Stomach (tissue), 9 donors: Measurements from ENCODE around the gene C1QTNF5. TPM values are rescaled to one million over a fixed set of nuclear protein-coding genes. Genes with fewer than 3 reads are reported as not detected.

ENCODE experiments used
- DNase-seq, 2 donors: peaks; one replicate each; pipeline versions ENCODE4 v3.0.0 to v3.0.0-alpha.2; 2013 to 2019
- H3K27ac ChIP-seq, 5 donors: fragments of 200-600 bp in 4 of 5; sonication (generic) in 4 of 5; one replicate each; pipeline ENCODE4 v1.5.1; 2013 to 2019; ENCODE audit warnings: mild to moderate bottlenecking in 1 of 5, moderate library complexity in 1 of 5
- H3K27me3 ChIP-seq, 3 donors: fragments of 200-600 bp; sonication (generic); one replicate each; pipeline ENCODE4 v1.5.1; 2017 to 2019; ENCODE audit warnings: mixed run types in 1 of 3
- H3K36me3 ChIP-seq, 4 donors: fragments of 200-600 bp; sonication (generic); 1 replicate in 3 of 4; 2 replicates in 1 of 4; pipeline ENCODE4 v1.5.1; 2016 to 2019
- H3K4me1 ChIP-seq, 4 donors: fragments of 200-600 bp; sonication (generic); one replicate each; pipeline ENCODE4 v1.5.1; 2016 to 2019
- H3K4me3 ChIP-seq, 4 donors: fragments of 200-600 bp; sonication (generic) in 3 of 4; one replicate each; pipeline ENCODE4 v1.5.1; 2016 to 2019; ENCODE audit warnings: mild to moderate bottlenecking in 1 of 4
- H3K9me3 ChIP-seq, 4 donors: fragments of 200-600 bp; sonication (generic); one replicate each; pipeline ENCODE4 v1.5.1; 2016 to 2019
- EP300 ChIP-seq: sonication (generic); formaldehyde crosslinking; IDR thresholded peaks from one replicate; pipeline ENCODE4 v1.6.1; 2017; ENCODE audit warnings: antibody characterized with exemption
- POLR2A ChIP-seq, 4 donors: fragments of 450-650 bp; IDR thresholded peaks; one replicate each; pipeline ENCODE4 v1.6.1; 2016; ENCODE audit warnings: antibody characterized with exemption in 4 of 4, control low read depth in 2 of 4, mild to moderate bottlenecking in 1 of 4, moderate library complexity in 1 of 4
- POLR2AphosphoS5 ChIP-seq, 3 donors: sonication (generic); formaldehyde crosslinking; IDR thresholded peaks; one replicate each; pipeline ENCODE4 v1.6.1; 2016; ENCODE audit warnings: antibody characterized with exemption in 3 of 3
- WGBS, 5 donors: extraction: QIAGEN DNeasy Blood & Tissue Kit in 3 of 5; methylation state at CpG; one replicate each; pipeline versions ENCODE4 v1.1.5 to v1.1.7; 2013 to 2018; 5-methylcytosine and 5-hydroxymethylcytosine counted together
- intact Hi-C: fragments of 100-400 bp; cut with DNase I; formaldehyde crosslinking; loops from one replicate; pipeline ENCODE4 v1.15.1; 2023; ENCODE audit warnings: low total_unique reads
- polyA plus RNA-seq, 3 donors: library from polyadenylated mRNA; stranded (reverse); fragments of 200-250 nt; gene quantifications; one replicate each; pipeline ENCODE4 v1.2.3, GENCODE V29; 2013
- total RNA-seq, 5 donors: library from RNA; depleted of rRNA; stranded (reverse); fragments of >200 nt; gene quantifications; one replicate each; pipeline versions ENCODE4 v1.1.0 to v1.2.3, GENCODE V29; 2014 to 2016
- TF ChIP-seq, protein P1 (sequence below), 7 experiments: fragments of 450-650 bp in 4 of 7; fragments of 200-600 bp in 3 of 7; sonication (generic) in 3 of 7; IDR thresholded peaks; one replicate each; pipeline ENCODE4 v1.5.1; 2016 to 2019; ENCODE audit warnings: antibody characterized with exemption in 7 of 7, control low read depth in 2 of 7, mild to moderate bottlenecking in 1 of 7
- donor health status: healthy with polysubstance abuse.
- donor health status: Bipolar disorder and iron deficiency.
- donor health status: healthy.

C1QTNF5 gene
- total and polyA plus RNA-seq, 8 donors: 11.4 to 169 (median 19.0) TPM

DNA sequence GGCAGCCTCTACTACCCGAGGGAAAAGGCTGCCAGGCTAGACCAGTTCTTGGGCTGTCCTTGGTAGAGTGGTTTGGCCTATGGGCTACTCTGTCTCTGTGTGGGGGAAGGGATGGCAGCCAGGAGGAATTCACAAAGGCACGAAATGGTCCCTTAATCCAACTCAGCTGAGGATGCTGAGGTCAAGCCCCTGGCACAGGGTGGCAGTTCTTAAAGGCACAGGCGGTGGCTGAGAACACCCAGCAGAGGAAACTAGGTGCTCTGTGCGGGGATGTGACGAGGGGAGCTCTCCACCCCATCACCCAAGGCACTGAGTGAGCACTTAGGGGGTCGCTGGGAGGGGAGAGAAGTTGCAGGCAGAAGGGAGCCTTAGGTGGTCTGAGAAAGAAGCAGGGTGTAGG is 5.9 kb upstream of the C1QTNF5 start, which contains the start of gene MFRP:
TSS of gene MFRP (minus strand) at position 101 of the 400 bp plus-strand sequence. CDS start 192 bp downstream, outside the sequence.
- no peaks in the 10 kb centered on the region for H3K9me3 ChIP-seq
- intact Hi-C loops: no loop called here
- no peaks in the 10 kb centered on the region for H3K36me3 ChIP-seq
- DNase-seq: peak in 1 of 2 donors; percentile 3
- WGBS, 5 donors: 44 to 70% (median 49%) methylated on average over 5 to 6 of the region's 6 CpGs
- H3K27me3 ChIP-seq: peaks cover 0 to 23% (median 2%) of the 10 kb centered on the region in 3 donors
- no peak within 1 kb of the TSS for H3K4me3 ChIP-seq
- TF ChIP-seq EP300: no peak
- TF ChIP-seq POLR2A (IDR thresholded peaks at IDR 0.05): no peak
- TF ChIP-seq POLR2AphosphoS5 (IDR thresholded peaks at IDR 0.05): no peak
- TF ChIP-seq, protein P1, sequence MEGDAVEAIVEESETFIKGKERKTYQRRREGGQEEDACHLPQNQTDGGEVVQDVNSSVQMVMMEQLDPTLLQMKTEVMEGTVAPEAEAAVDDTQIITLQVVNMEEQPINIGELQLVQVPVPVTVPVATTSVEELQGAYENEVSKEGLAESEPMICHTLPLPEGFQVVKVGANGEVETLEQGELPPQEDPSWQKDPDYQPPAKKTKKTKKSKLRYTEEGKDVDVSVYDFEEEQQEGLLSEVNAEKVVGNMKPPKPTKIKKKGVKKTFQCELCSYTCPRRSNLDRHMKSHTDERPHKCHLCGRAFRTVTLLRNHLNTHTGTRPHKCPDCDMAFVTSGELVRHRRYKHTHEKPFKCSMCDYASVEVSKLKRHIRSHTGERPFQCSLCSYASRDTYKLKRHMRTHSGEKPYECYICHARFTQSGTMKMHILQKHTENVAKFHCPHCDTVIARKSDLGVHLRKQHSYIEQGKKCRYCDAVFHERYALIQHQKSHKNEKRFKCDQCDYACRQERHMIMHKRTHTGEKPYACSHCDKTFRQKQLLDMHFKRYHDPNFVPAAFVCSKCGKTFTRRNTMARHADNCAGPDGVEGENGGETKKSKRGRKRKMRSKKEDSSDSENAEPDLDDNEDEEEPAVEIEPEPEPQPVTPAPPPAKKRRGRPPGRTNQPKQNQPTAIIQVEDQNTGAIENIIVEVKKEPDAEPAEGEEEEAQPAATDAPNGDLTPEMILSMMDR (IDR thresholded peaks at IDR 0.05): no peak
- H3K27ac ChIP-seq: peak within 1 kb of the TSS in 1 of 5 donors; percentile 29
- H3K4me1 ChIP-seq: peaks cover under 1 to 11% (median 3%) of the 10 kb centered on the region in 4 donors

GRCh38 chr11:119345685-119346084 is 5.0 kb upstream of the C1QTNF5 start:
- no peak for TF ChIP-seq EP300
- no peak for TF ChIP-seq POLR2A (IDR thresholded peaks at IDR 0.05)
- TF ChIP-seq, protein P1 (IDR thresholded peaks at IDR 0.05): no peak
- no peak for TF ChIP-seq POLR2AphosphoS5 (IDR thresholded peaks at IDR 0.05)
- intact Hi-C loops: no loop called here
- DNase-seq: peak in 1 of 2 donors; percentile 3
- 78 to 85% (median 84%) methylated on average over 10 to 12 of the region's 12 CpGs for WGBS, 5 donors
- Histone ChIP-seq H3K4me3 (no peak overlapping the region), H3K4me1 (peaks cover 9 to 20% (median 13%) of the 10 kb centered on the region in 4 donors), H3K27ac (no peak overlapping the region), H3K27me3 (peaks cover 0 to 33% (median 6%) of the 10 kb centered on the region in 3 donors), H3K9me3 (no peaks in the 10 kb centered on the region), H3K36me3 (no peaks in the 10 kb centered on the region)

- intact Hi-C loops: no loop called here
- TF ChIP-seq POLR2A (IDR thresholded peaks at IDR 0.05): no peak
- no peak for TF ChIP-seq EP300
- TF ChIP-seq POLR2AphosphoS5 (IDR thresholded peaks at IDR 0.05): no peak
- TF ChIP-seq, protein P1 (IDR thresholded peaks at IDR 0.05): no peak
- DNase-seq: peak in 1 of 2 donors; percentile 12
- H3K27ac ChIP-seq: no peak overlapping the region
- no peaks in the 10 kb centered on the region for H3K36me3 ChIP-seq
- H3K4me1 ChIP-seq: peaks cover 20 to 32% (median 25%) of the 10 kb centered on the region in 4 donors
- no peak overlapping the region for H3K4me3 ChIP-seq
- H3K9me3 ChIP-seq: no peaks in the 10 kb centered on the region
- peaks cover 0 to 45% (median 18%) of the 10 kb centered on the region in 3 donors for H3K27me3 ChIP-seq
- WGBS, 5 donors: 78 to 87% (median 83%) methylated on average over 12 to 14 of the region's 14 CpGs
These were observed 3.8 kb upstream of the C1QTNF5 start for GRCh38 chr11:119344291-119345010.

- H3K27ac ChIP-seq: no peak overlapping the region
- intact Hi-C loops: no loop called here
- 76 to 91% (median 84%) methylated on average over 7 of the region's 7 CpGs for WGBS, 5 donors
- no peaks in the 10 kb centered on the region for H3K9me3 ChIP-seq
- H3K4me1 ChIP-seq: peaks cover 27 to 40% (median 32%) of the 10 kb centered on the region in 4 donors
- no peak overlapping the region for H3K4me3 ChIP-seq
- no peak for TF ChIP-seq EP300
- TF ChIP-seq POLR2A (IDR thresholded peaks at IDR 0.05): no peak
- peaks cover 0 to 52% (median 21%) of the 10 kb centered on the region in 3 donors for H3K27me3 ChIP-seq
- peak in 1 of 2 donors; percentile 3 for DNase-seq
- H3K36me3 ChIP-seq: no peaks in the 10 kb centered on the region
These were observed 3.0 kb upstream of the C1QTNF5 start for GRCh38 chr11:119343726-119344125.
